Right atrium auricular region (tissue), 2 donors: ENCODE measurements around the gene KCNIP4. TPM values are rescaled to one million over a fixed set of nuclear protein-coding genes. Genes with fewer than 3 reads are reported as not detected.

ENCODE experiments used
- DNase-seq: peaks from one replicate; pipeline ENCODE4 v3.0.0-alpha.2; 2019; ENCODE audit warnings: low spot score
- H3K27ac ChIP-seq, 2 donors: fragments of 200-600 bp; sonication (generic); 1 replicate in 1 of 2; 2 replicates in 1 of 2; pipeline ENCODE4 v1.5.1; 2016 to 2019
- H3K27me3 ChIP-seq, 2 donors: fragments of 200-600 bp; sonication (generic); one replicate each; pipeline versions ENCODE4 v1.5.1 to v1.6.0; 2017 to 2019
- H3K36me3 ChIP-seq: fragments of 200-600 bp; sonication (generic); one replicate; pipeline ENCODE4 v1.5.1; 2016
- H3K4me1 ChIP-seq, 2 donors: fragments of 200-600 bp; sonication (generic); one replicate each; pipeline versions ENCODE4 v1.5.1 to v1.6.0; 2017 to 2019
- H3K4me3 ChIP-seq, 2 donors: fragments of 200-600 bp; sonication (generic); 1 replicate in 1 of 2; 2 replicates in 1 of 2; pipeline ENCODE4 v1.5.1; 2017 to 2019; ENCODE audit warnings: mild to moderate bottlenecking in 1 of 2, moderate library complexity in 1 of 2
- H3K9me3 ChIP-seq, 2 donors: fragments of 200-600 bp; sonication (generic); one replicate each; pipeline ENCODE4 v1.5.1; 2019
- total RNA-seq, 2 donors: library from RNA; depleted of rRNA; stranded (reverse); fragments of >200 nt; gene quantifications; one replicate each; pipeline ENCODE4 v1.1.0, GENCODE V29; 2016
- TF ChIP-seq, protein P1 (sequence below), 2 donors: fragments of 200-600 bp; sonication (generic); IDR thresholded peaks; one replicate each; pipeline ENCODE4 v1.5.1; 2019; ENCODE audit warnings: antibody characterized with exemption in 2 of 2

Gene KCNIP4
- total RNA-seq, 2 donors from 2014 or later, result not detected

DNA sequence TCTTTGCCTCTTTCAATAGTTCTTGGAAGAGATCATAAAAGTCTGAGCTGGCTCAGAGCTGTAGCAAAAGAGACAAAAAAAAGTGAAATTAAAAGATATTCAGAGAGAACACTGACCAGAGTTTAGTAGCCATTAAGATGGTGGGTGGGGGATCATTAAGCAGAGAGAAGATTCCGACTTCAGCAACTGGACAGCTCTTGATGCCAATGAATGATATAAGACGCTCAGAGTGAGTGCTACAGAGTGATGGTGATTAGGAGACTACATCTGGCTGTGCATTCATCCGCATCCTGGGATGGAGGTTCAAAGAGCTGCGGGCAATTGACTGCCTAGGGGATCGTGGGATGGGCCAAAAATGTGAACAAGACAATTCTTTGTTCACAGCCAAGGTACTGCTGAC, 1069.8 kb downstream of the KCNIP4 start:
- no peak overlapping the region for H3K4me3 ChIP-seq
- no peaks in the 10 kb centered on the region for H3K36me3 ChIP-seq
- H3K27me3 ChIP-seq, result no peaks in the 10 kb centered on the region
- H3K4me1 ChIP-seq, result no peaks in the 10 kb centered on the region
- no peak overlapping the region for H3K27ac ChIP-seq
- TF ChIP-seq, protein P1, sequence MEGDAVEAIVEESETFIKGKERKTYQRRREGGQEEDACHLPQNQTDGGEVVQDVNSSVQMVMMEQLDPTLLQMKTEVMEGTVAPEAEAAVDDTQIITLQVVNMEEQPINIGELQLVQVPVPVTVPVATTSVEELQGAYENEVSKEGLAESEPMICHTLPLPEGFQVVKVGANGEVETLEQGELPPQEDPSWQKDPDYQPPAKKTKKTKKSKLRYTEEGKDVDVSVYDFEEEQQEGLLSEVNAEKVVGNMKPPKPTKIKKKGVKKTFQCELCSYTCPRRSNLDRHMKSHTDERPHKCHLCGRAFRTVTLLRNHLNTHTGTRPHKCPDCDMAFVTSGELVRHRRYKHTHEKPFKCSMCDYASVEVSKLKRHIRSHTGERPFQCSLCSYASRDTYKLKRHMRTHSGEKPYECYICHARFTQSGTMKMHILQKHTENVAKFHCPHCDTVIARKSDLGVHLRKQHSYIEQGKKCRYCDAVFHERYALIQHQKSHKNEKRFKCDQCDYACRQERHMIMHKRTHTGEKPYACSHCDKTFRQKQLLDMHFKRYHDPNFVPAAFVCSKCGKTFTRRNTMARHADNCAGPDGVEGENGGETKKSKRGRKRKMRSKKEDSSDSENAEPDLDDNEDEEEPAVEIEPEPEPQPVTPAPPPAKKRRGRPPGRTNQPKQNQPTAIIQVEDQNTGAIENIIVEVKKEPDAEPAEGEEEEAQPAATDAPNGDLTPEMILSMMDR (IDR thresholded peaks at IDR 0.05), result no peak
- H3K9me3 ChIP-seq, result no peaks in the 10 kb centered on the region
- DNase-seq, result no peak

DNA sequence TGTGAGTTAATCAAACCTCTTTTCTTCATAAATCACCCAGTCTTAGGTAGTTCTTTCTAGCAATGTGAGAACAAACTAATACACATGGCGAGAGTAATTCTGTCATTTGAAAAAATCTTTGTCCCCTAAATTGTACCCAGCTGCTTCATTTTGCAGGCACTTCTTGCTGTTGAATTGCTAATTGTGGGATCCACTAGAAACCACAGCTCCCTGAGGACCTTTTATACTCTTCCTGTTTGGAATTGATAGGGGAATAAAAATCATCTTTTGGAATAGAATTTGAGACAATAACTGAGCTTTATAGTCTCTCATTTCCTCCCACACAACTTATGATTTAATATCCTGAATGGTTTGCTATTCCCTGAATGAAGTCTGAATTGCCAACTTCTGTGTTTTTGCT, 1078.1 kb downstream of the KCNIP4 start:
- Histone ChIP-seq H3K27me3 (no peaks in the 10 kb centered on the region), H3K4me3 (no peak overlapping the region), H3K27ac (no peak overlapping the region), H3K36me3 (no peaks in the 10 kb centered on the region), H3K4me1 (no peaks in the 10 kb centered on the region), H3K9me3 (no peaks in the 10 kb centered on the region)
- TF ChIP-seq, protein P1 (IDR thresholded peaks at IDR 0.05), result no peak
- DNase-seq, result no peak

DNA sequence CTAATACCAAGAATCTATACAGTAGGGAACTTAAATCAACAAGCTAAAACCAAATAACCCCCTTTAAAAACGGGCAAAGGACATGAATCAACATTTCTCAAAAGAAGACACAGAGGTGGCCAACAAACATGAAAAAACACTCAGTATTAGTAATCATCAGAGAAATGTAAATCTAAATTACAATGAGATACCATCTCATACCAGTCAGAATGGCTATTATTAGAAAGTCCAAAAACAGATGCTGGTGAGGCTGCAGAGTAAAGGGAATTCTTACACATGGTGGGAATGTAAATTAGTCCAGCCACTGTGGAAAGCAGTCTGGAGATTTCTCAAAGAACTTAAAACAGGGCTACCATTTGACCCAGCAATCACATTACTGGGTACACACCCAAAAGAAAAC, 1080.5 kb downstream of the KCNIP4 start:
- no peak overlapping the region for H3K4me3 ChIP-seq
- no peak overlapping the region for H3K27ac ChIP-seq
- no peaks in the 10 kb centered on the region for H3K36me3 ChIP-seq
- no peak for DNase-seq
- TF ChIP-seq, protein P1 (IDR thresholded peaks at IDR 0.05), result no peak
- H3K4me1 ChIP-seq, result no peaks in the 10 kb centered on the region
- H3K9me3 ChIP-seq, result no peaks in the 10 kb centered on the region
- H3K27me3 ChIP-seq, result no peaks in the 10 kb centered on the region

DNA sequence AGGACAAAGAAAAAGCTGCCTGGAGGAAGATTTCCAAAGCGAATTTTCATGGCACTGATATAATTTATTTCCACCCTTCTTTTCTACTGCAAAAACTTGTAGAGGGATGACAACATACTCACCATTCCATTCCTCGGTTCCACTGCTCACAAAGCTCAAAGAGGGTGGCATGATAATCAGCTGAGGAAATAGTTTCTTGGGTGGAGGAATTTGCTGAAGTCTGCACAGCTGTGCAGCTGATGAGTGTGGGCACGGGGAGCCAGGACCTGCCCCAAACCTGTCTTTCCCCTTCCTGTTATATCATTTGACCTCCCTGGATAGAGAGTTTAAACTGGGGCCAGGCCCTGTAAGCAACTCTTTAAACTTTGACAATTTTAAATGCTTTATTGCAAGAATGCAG, 1087.7 kb downstream of the KCNIP4 start:
- TF ChIP-seq, protein P1 (IDR thresholded peaks at IDR 0.05), result no peak
- no peaks in the 10 kb centered on the region for H3K9me3 ChIP-seq

DNA sequence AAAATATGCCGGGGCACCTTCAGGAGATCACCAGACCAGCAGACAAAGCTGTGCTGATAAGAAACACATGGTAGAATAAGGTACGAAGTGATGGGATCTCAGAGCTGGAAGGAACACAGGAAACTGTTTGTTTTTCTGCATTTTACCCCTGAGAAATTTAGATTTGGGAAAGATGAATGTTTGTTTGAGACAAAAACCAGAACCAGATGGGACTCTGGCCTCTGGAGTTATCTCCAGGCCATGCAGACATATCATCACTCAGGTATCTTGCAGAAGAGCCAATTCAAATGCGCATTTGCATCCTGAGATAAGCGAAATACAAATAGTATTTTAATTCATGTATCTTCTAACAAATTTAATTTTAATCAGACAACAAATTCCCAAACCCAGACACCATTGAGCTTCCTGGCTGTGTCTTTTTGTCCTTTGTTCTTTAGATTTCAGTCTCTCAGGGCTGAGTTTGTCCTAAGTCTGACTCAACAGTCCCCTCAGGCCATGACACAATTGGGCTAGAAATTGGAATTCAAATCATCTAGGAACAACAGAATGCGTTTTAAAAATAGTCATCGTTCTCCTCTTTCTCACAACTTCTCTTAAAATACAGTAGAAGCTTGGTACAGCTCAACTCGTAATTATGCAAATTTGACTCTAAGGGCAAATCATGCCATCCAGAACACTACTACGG, 1089.3 kb downstream of the KCNIP4 start:
- H3K27me3 ChIP-seq, result no peaks in the 10 kb centered on the region
- H3K27ac ChIP-seq, result no peak overlapping the region
- H3K36me3 ChIP-seq, result no peaks in the 10 kb centered on the region
- H3K9me3 ChIP-seq, result no peaks in the 10 kb centered on the region
- TF ChIP-seq, protein P1 (IDR thresholded peaks at IDR 0.05), result no peak
- H3K4me3 ChIP-seq, result no peak overlapping the region
- H3K4me1 ChIP-seq, result no peaks in the 10 kb centered on the region
- DNase-seq, result no peak

More for the DNA sequence above, 1087.7 kb downstream of the KCNIP4 start:
- DNase-seq, result no peak
- Histone ChIP-seq H3K4me1 (no peaks in the 10 kb centered on the region), H3K36me3 (no peaks in the 10 kb centered on the region), H3K27ac (no peak overlapping the region), H3K27me3 (no peaks in the 10 kb centered on the region), H3K4me3 (no peak overlapping the region)

DNA sequence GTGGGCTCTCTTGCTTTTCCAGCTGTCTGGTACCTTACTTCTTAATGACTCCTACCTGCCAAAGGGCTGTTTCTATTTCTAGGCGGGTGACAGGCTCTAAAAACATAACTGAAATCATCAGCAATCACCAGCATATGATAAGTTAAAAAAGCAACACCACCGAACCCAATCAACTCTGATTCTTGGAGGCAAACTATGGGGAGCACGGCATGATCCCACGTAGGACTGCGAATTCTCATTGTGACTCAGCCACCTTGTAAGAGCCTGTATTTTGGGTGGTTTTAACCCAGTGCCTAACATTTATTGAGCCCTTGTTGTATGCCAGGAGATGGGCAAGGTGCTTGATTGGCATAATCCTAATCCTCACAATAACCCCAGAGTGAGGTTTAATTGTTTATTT, 1091.5 kb downstream of the KCNIP4 start:
- Histone ChIP-seq H3K4me1 (no peaks in the 10 kb centered on the region), H3K27me3 (no peaks in the 10 kb centered on the region), H3K4me3 (no peak overlapping the region), H3K36me3 (no peaks in the 10 kb centered on the region), H3K27ac (no peak overlapping the region), H3K9me3 (peaks cover 0 to 6% of the 10 kb centered on the region in 2 donors)
- no peak for DNase-seq
- TF ChIP-seq, protein P1 (IDR thresholded peaks at IDR 0.05), result no peak
